Uterus (tissue), 2 donors: ENCODE measurements around the gene RAB3IL1.

Experiments
- POLR2A ChIP-seq, 2 donors: fragments of 450-650 bp; IDR thresholded peaks; one replicate each; pipeline ENCODE4 v1.6.1; 2016; ENCODE audit warnings: antibody characterized with exemption in 2 of 2, mild to moderate bottlenecking in 1 of 2, moderate library complexity in 1 of 2
- TF ChIP-seq, protein P1 (sequence below), 4 experiments: fragments of 200-600 bp in 2 of 4; fragments of 450-650 bp in 2 of 4; sonication (generic) in 2 of 4; IDR thresholded peaks; one replicate each; pipeline ENCODE4 v1.5.1; 2016 to 2019; ENCODE audit warnings: antibody characterized with exemption in 4 of 4, mild to moderate bottlenecking in 2 of 4, moderate library complexity in 1 of 4

DNA sequence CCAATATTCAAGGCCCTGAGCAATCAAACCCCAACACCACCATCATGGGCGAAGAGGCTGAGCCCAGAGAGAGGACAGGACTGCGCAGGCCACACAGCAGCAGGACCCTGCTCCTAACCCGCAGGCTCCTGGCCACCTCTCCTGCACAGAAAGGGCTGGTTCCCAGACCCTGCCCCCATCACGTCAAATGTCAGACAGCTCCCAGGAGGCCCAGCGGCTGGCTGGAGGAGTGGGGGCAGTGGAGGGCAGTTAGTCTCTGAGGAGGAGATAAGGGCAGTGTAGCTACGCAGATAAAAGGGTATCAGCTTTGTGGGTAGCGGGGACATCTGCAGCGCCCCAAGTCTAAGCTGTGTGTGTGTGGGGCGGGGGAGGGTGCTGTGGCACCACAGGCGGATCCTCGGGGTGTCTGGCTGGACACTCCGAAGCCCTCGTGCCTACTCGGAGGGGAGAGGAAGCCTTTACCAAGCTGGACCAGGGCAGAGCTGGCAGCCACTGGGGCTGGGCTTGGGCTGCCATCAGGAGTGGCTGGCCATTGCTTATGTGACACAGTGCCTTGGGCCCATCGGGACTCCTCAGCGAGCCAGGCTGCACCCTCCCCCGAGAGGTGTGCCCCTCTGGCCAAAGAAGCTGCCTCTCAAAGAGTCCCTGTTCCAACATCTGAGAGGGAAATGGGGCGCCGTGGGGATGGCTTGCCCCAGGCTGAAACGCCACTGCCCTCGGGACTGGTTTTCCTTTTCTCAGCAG lies 47.5 kb downstream of the RAB3IL1 start:
- TF ChIP-seq, protein P1, sequence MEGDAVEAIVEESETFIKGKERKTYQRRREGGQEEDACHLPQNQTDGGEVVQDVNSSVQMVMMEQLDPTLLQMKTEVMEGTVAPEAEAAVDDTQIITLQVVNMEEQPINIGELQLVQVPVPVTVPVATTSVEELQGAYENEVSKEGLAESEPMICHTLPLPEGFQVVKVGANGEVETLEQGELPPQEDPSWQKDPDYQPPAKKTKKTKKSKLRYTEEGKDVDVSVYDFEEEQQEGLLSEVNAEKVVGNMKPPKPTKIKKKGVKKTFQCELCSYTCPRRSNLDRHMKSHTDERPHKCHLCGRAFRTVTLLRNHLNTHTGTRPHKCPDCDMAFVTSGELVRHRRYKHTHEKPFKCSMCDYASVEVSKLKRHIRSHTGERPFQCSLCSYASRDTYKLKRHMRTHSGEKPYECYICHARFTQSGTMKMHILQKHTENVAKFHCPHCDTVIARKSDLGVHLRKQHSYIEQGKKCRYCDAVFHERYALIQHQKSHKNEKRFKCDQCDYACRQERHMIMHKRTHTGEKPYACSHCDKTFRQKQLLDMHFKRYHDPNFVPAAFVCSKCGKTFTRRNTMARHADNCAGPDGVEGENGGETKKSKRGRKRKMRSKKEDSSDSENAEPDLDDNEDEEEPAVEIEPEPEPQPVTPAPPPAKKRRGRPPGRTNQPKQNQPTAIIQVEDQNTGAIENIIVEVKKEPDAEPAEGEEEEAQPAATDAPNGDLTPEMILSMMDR (IDR thresholded peaks at IDR 0.05), result no peak
- TF ChIP-seq POLR2A (IDR thresholded peaks at IDR 0.05), result no peak
